ENCODE results near the gene SPATS2. TPM values are rescaled to one million over a fixed set of nuclear protein-coding genes. Genes with fewer than 3 reads are reported as not detected.

SPATS2 gene
- total and polyA plus RNA-seq, 2 experiments from 2014 or later, result 31.0 to 43.1 TPM

DNA sequence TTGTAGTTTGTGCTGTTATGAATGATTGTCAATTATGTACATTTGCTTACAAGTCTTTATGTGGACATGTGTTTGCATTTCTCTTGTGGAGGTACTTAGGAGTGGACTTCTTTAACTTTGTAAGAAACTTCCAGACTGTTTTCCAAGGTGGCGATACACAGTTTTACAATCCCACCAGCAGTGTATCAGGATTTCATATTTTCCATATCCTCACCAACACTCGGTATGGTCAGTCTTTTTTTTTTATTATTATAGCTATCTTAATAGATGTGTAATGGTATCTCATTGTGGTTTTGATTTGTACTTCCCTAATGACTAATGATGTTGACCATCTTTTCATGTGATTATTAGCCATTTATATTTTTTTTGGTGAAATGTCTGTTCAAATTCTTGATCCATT is 97.9 kb downstream of the SPATS2 start:
- Histone ChIP-seq H3K36me3 (no peaks in the 10 kb centered on the region), H3K4me3 (no peak overlapping the region), H3K9me3 (ENCODE audit: low read depth) (no peaks in the 10 kb centered on the region), H3K27me3 (no peaks in the 10 kb centered on the region), H3K4me1 (ENCODE audit: low read depth) (peaks cover 13% of the 10 kb centered on the region), H3K27ac (no peak overlapping the region)
- no peak for DNase-seq (ENCODE audit: low read depth in 1 of 2, low spot score in 1 of 2)
- TF ChIP-seq, protein P1, sequence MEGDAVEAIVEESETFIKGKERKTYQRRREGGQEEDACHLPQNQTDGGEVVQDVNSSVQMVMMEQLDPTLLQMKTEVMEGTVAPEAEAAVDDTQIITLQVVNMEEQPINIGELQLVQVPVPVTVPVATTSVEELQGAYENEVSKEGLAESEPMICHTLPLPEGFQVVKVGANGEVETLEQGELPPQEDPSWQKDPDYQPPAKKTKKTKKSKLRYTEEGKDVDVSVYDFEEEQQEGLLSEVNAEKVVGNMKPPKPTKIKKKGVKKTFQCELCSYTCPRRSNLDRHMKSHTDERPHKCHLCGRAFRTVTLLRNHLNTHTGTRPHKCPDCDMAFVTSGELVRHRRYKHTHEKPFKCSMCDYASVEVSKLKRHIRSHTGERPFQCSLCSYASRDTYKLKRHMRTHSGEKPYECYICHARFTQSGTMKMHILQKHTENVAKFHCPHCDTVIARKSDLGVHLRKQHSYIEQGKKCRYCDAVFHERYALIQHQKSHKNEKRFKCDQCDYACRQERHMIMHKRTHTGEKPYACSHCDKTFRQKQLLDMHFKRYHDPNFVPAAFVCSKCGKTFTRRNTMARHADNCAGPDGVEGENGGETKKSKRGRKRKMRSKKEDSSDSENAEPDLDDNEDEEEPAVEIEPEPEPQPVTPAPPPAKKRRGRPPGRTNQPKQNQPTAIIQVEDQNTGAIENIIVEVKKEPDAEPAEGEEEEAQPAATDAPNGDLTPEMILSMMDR (IDR thresholded peaks at IDR 0.05; ENCODE audit: low read depth, low read length), result no peak

DNA sequence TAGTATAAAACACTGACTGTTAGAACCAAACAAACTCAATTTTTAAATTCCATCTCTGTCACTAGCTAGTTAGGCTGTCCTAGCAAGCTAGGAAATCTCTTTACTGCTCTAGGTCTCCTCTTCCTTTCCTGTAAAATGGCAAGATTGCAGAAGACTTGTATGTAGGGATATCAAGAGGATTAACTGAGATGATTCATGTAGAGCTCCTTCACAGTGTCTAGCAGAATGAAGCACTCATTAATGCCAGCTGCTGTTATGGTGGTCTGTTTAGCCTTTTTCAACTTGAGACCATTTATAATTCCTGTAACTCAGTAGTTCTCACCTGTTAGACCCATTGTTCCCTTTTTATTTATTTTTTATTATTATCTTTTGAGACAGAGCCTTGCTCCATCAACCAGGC is 103.7 kb downstream of the SPATS2 start:
- no peak overlapping the region for H3K27ac ChIP-seq
- no peak for DNase-seq (ENCODE audit: low read depth in 1 of 2, low spot score in 1 of 2)
- no peaks in the 10 kb centered on the region for H3K9me3 ChIP-seq (ENCODE audit: low read depth)
- TF ChIP-seq, protein P1 (IDR thresholded peaks at IDR 0.05; ENCODE audit: low read depth, low read length), result no peak
- no peaks in the 10 kb centered on the region for H3K27me3 ChIP-seq
- H3K36me3 ChIP-seq, result no peaks in the 10 kb centered on the region
- no peaks in the 10 kb centered on the region for H3K4me1 ChIP-seq (ENCODE audit: low read depth)
- H3K4me3 ChIP-seq, result no peak overlapping the region

DNA sequence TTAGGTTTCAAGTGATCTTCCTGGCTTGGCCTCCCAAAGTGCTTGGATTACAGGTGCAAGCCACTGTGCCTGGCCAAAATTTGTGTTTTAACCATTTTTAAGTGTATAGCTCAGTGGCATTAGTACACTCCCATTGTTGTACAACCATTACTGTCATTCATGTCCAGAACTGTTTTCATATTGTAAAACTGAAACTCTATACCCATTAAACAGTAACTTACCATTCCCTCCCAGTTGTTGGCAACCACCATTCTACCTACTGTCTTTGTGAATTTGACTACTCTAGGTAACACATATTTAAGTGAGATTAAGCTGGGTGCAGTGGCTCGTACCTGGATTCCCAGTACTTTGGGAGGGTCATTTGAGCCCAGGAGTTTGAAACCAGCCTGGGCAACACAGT is 104.3 kb downstream of the SPATS2 start:
- TF ChIP-seq, protein P1 (IDR thresholded peaks at IDR 0.05; ENCODE audit: low read depth, low read length), result no peak
- DNase-seq (ENCODE audit: low read depth in 1 of 2, low spot score in 1 of 2), result no peak

DNA sequence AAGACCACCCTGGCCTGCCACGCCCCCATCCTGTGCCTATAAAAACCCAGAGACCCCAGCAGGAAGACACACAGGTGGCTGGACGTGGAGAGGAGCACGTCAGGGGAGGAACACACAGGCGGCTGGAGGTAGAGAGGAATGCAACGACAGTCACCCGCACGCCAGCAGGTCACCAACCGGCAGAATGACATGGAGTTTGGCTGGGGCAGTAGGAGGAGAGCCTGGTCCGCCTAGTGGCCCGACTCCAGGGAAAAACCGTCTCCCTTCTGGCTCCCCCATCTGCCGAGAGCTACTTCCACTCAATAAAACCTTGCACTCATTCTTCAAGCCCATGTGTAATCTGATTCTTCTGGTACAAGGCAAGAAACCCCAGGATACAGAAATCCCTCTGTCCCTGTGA is 108.8 kb downstream of the SPATS2 start:
- no peak overlapping the region for H3K4me3 ChIP-seq
- no peaks in the 10 kb centered on the region for H3K9me3 ChIP-seq (ENCODE audit: low read depth)
- TF ChIP-seq, protein P1 (IDR thresholded peaks at IDR 0.05; ENCODE audit: low read depth, low read length), result no peak
- no peaks in the 10 kb centered on the region for H3K27me3 ChIP-seq
- H3K27ac ChIP-seq, result no peak overlapping the region
- peaks cover 6% of the 10 kb centered on the region for H3K4me1 ChIP-seq (ENCODE audit: low read depth)
- no peak for DNase-seq (ENCODE audit: low read depth in 1 of 2, low spot score in 1 of 2)
- no peaks in the 10 kb centered on the region for H3K36me3 ChIP-seq

More for the DNA sequence above, 104.3 kb downstream of the SPATS2 start:
- no peaks in the 10 kb centered on the region for H3K27me3 ChIP-seq
- H3K9me3 ChIP-seq (ENCODE audit: low read depth), result no peaks in the 10 kb centered on the region
- no peak overlapping the region for H3K4me3 ChIP-seq
- H3K4me1 ChIP-seq (ENCODE audit: low read depth), result no peaks in the 10 kb centered on the region
- no peaks in the 10 kb centered on the region for H3K36me3 ChIP-seq
- H3K27ac ChIP-seq, result no peak overlapping the region

DNA sequence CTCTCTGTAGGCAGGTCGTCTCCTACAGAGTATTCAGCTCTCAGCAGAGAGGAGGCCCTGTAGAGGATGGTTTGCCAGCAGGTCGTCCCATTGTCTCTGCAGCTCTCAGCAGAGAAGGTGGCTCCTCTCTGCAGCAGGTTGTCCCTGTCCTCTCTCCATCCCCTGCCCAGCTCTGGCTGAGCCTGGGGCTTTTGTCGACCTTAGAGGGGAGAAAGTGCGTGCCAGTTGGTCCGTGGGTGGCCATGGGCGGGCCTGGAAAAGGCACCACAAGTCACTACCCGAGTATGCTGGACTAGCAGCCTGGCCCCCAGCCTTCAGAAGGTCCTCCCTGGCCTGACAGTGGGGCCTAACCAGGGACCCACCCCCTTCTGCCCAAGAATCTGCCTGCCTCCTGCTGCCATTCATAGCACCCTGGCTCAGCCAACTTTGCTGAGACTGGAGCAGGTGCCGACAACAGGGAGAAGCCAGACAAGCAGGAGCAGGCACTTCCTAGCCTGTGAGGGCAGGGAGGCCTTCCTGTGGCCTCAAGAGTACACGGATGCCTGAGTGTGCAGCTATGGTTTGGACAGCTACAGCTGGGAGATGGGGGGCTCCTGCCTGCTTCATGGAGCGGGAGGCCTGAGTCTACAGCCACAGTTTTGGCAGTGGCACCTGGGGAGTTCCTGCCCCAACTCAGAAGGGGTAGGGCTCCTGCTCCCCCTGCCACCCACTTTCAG is 111.8 kb downstream of the SPATS2 start:
- Histone ChIP-seq H3K4me1 (ENCODE audit: low read depth) (peaks cover 6% of the 10 kb centered on the region), H3K27me3 (no peaks in the 10 kb centered on the region), H3K36me3 (no peaks in the 10 kb centered on the region), H3K9me3 (ENCODE audit: low read depth) (no peaks in the 10 kb centered on the region), H3K27ac (peak overlapping the region; percentile 72), H3K4me3 (no peak overlapping the region)
- TF ChIP-seq, protein P1 (IDR thresholded peaks at IDR 0.05; ENCODE audit: low read depth, low read length), result no peak
- DNase-seq (ENCODE audit: low read depth in 1 of 2, low spot score in 1 of 2), result peak in 1 of 2 donors; percentile 70
